Mucosa of rectum (tissue), 2 donors: ENCODE results near the gene DPEP2NB.

ENCODE experiments used
- H3K27ac ChIP-seq, 2 donors: one replicate each; pipeline ENCODE4 v1.7.0; 2013; ENCODE audit warnings: inconsistent platforms in 2 of 2, low read depth in 2 of 2, low read length in 2 of 2
- H3K27me3 ChIP-seq, 2 donors: one replicate each; pipeline ENCODE4 v1.7.0; 2013; ENCODE audit warnings: low read length in 2 of 2; ENCODE audit not compliant: control insufficient read depth in 2 of 2, insufficient read depth in 2 of 2
- H3K36me3 ChIP-seq, 2 donors: one replicate each; pipeline ENCODE4 v1.7.0; 2013; ENCODE audit warnings: low read length in 2 of 2; ENCODE audit not compliant: control insufficient read depth in 2 of 2, insufficient read depth in 2 of 2
- H3K4me1 ChIP-seq, 2 donors: one replicate each; pipeline ENCODE4 v1.7.0; 2013; ENCODE audit warnings: low read length in 2 of 2, mild to moderate bottlenecking in 1 of 2; ENCODE audit not compliant: control insufficient read depth in 2 of 2, insufficient read depth in 2 of 2
- H3K4me3 ChIP-seq, 2 donors: one replicate each; pipeline ENCODE4 v1.7.0; 2013; ENCODE audit warnings: low read length in 2 of 2
- H3K9ac ChIP-seq, 2 donors: one replicate each; pipeline ENCODE4 v1.7.0; 2013; ENCODE audit warnings: low read length in 2 of 2, low read depth in 1 of 2, mild to moderate bottlenecking in 1 of 2
- H3K9me3 ChIP-seq, 2 donors: one replicate each; pipeline ENCODE4 v1.7.0; 2013; ENCODE audit warnings: low read length in 2 of 2; ENCODE audit not compliant: control insufficient read depth in 2 of 2
- donor health status: healthy.
- donor health status: Normal muscosa, but diverticular disease.

DPEP2NB gene

GRCh38 chr16:67964477-67965131 is 51.1 kb downstream of the DPEP2NB start:
- Histone ChIP-seq H3K36me3 (peaks cover 0 to 18% of the 10 kb centered on the region in 2 donors), H3K4me3 (no peak overlapping the region), H3K4me1 (peaks cover 19 to 32% of the 10 kb centered on the region in 2 donors), H3K27ac (no peak overlapping the region), H3K27me3 (peaks cover 2 to 4% of the 10 kb centered on the region in 2 donors), H3K9me3 (no peaks in the 10 kb centered on the region), H3K9ac (no peak overlapping the region)

- Histone ChIP-seq H3K9me3 (no peaks in the 10 kb centered on the region), H3K27me3 (peaks cover under 1 to 2% of the 10 kb centered on the region in 2 donors), H3K27ac (peak overlapping the region in 1 of 2 donors; percentile 4), H3K4me1 (peaks cover 20 to 27% of the 10 kb centered on the region in 2 donors), H3K9ac (no peak overlapping the region), H3K4me3 (no peak overlapping the region), H3K36me3 (peaks cover 0 to 18% of the 10 kb centered on the region in 2 donors)
Observed at GRCh38 chr16:67963662-67964321, 51.9 kb downstream of the DPEP2NB start.
